CD4-positive, alpha-beta T cell (primary cell): ENCODE measurements around the gene NUBPL. TPM values are rescaled to one million over a fixed set of nuclear protein-coding genes. Genes with fewer than 3 reads are reported as not detected.

ENCODE experiments used
- ATAC-seq: fragments of 200-7000 bp; cut with Tn5 transposase; one replicate; pipeline ENCODE4 v1.10.0; 2022; ENCODE audit warnings: mild to moderate bottlenecking; ENCODE audit not compliant: poor library complexity
- CTCF ChIA-PET: fragments of 350-600 bp; sonication (Branson Sonifier 250); formaldehyde crosslinking; loops from one replicate; lab custom pipeline; 2021; ENCODE audit warnings: antibody characterized with exemption, inconsistent platforms; lab: Charles Lee
- POLR2A ChIA-PET: fragments of 350-600 bp; sonication (Branson Sonifier 250); formaldehyde crosslinking; loops from one replicate; lab custom pipeline; 2021; ENCODE audit warnings: antibody characterized with exemption, inconsistent platforms; lab: Charles Lee
- DNase-seq, 14 experiments: peaks; one replicate each; pipeline ENCODE4 v3.0.0-alpha.2; 2013 to 2020; ENCODE audit warnings: mixed read lengths in 2 of 14
- H3K27ac ChIP-seq, 2 donors: one replicate each; pipeline versions ENCODE4 v1.5.1 to v1.7.0; 2013; ENCODE audit warnings: low read length in 2 of 2, low read depth in 1 of 2, mild to moderate bottlenecking in 1 of 2
- H3K27me3 ChIP-seq, 2 experiments: 1 replicate in 1 of 2; 2 replicates in 1 of 2; pipeline versions ENCODE4 v1.6.1 to v1.7.0; 2013; ENCODE audit warnings: low read length in 2 of 2, control low read depth in 1 of 2, mild to moderate bottlenecking in 1 of 2, moderate library complexity in 1 of 2; ENCODE audit not compliant: insufficient read depth in 2 of 2, control insufficient read depth in 1 of 2
- H3K36me3 ChIP-seq: one replicate; pipeline ENCODE4 v1.6.1; 2013; ENCODE audit warnings: low read length, control low read depth; ENCODE audit not compliant: insufficient read depth
- H3K4me1 ChIP-seq: one replicate; pipeline ENCODE4 v1.6.1; 2013; ENCODE audit warnings: low read length, control low read depth; ENCODE audit not compliant: insufficient read depth
- H3K4me3 ChIP-seq: one replicate; pipeline ENCODE4 v1.5.1; 2013; ENCODE audit warnings: mild to moderate bottlenecking, low read length, moderate library complexity
- H3K9me3 ChIP-seq, 2 experiments: 1 replicate in 1 of 2; 2 replicates in 1 of 2; pipeline versions ENCODE4 v1.6.1 to v1.7.0; 2013; ENCODE audit warnings: low read length in 2 of 2, mild to moderate bottlenecking in 2 of 2, control low read depth in 1 of 2, moderate library complexity in 1 of 2; ENCODE audit not compliant: control insufficient read depth in 1 of 2, insufficient read depth in 1 of 2
- H3K27ac Mint-ChIP-seq: one replicate; pipeline ENCODE4 v1.8.0; 2020; ENCODE audit warnings: mixed read lengths
- H3K27me3 Mint-ChIP-seq: one replicate; pipeline ENCODE4 v1.8.0; 2021; ENCODE audit warnings: mixed read lengths
- H3K36me3 Mint-ChIP-seq: one replicate; pipeline ENCODE4 v1.8.0; 2021; ENCODE audit warnings: low read depth, mixed read lengths
- H3K4me1 Mint-ChIP-seq: one replicate; pipeline ENCODE4 v1.8.0; 2021; ENCODE audit warnings: low read depth, mixed read lengths
- H3K4me3 Mint-ChIP-seq: one replicate; pipeline ENCODE4 v1.8.0; 2020; ENCODE audit warnings: mild to moderate bottlenecking, mixed read lengths
- H3K9me3 Mint-ChIP-seq: one replicate; pipeline ENCODE4 v1.8.0; 2020; ENCODE audit warnings: mixed read lengths
- intact Hi-C, 2 experiments: fragments of 100-400 bp; cut with DNase I in 1 of 2; cut with micrococcal nuclease in 1 of 2; formaldehyde crosslinking; loops; one replicate each; pipeline versions ENCODE4 v1.15.1 to v1.9.0; 2023 to 2025; cut with DNase I, micrococcal nuclease
- total RNA-seq, 174 experiments: library from RNA in 2 of 174; stranded (reverse) in 2 of 174; gene quantifications; one replicate each; pipeline ENCODE4 v1.2.3 and lab custom pipeline; 2021 to 2026
- TF ChIP-seq, protein P1 (sequence below): fragments of 200-600 bp; IDR thresholded peaks from one replicate; pipeline ENCODE4 v1.8.0; 2022; ENCODE audit warnings: antibody characterized with exemption, mild to moderate bottlenecking

Gene NUBPL
- total RNA-seq, 2 experiments from 2014 or later: 7.2 to 8.2 TPM

DNA sequence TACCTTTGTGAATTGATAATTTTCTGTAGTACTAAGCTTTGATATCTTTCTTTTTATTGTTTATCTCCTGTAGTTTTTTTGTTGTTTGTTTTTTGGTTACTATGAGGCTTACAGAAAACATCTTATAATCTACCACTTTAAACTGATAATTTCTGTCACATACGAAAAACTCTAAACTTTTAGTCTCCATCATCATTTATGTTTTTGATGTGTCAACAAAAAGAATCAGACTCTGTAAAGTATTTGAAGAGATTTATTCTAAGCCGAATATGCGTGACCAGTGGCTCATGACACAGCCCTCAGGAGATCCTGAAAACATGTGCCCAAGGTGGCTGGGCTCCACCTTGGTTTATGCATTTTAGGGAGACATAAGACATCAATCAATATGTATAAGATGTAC is 348.8 kb downstream of the NUBPL start:
- ChIA-PET POLR2A (no interaction called here), CTCF (no interaction called here)
- Histone ChIP-seq H3K4me1 (no peaks in the 10 kb centered on the region), H3K4me3 (no peak overlapping the region), H3K27me3 (no peaks in the 10 kb centered on the region), H3K36me3 (no peaks in the 10 kb centered on the region), H3K27ac (no peak overlapping the region), H3K9me3 (peaks cover 16 to 18% of the 10 kb centered on the region in 2 experiments)
- peaks cover 5% of the 10 kb centered on the region for H3K9me3 Mint-ChIP-seq
- DNase-seq: no peak
- TF ChIP-seq, protein P1, sequence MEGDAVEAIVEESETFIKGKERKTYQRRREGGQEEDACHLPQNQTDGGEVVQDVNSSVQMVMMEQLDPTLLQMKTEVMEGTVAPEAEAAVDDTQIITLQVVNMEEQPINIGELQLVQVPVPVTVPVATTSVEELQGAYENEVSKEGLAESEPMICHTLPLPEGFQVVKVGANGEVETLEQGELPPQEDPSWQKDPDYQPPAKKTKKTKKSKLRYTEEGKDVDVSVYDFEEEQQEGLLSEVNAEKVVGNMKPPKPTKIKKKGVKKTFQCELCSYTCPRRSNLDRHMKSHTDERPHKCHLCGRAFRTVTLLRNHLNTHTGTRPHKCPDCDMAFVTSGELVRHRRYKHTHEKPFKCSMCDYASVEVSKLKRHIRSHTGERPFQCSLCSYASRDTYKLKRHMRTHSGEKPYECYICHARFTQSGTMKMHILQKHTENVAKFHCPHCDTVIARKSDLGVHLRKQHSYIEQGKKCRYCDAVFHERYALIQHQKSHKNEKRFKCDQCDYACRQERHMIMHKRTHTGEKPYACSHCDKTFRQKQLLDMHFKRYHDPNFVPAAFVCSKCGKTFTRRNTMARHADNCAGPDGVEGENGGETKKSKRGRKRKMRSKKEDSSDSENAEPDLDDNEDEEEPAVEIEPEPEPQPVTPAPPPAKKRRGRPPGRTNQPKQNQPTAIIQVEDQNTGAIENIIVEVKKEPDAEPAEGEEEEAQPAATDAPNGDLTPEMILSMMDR: no peak
- H3K27ac Mint-ChIP-seq: no peak overlapping the region
- H3K4me3 Mint-ChIP-seq: no peak overlapping the region
- ATAC-seq: no peak
- intact Hi-C loops: no loop called here
- H3K36me3 Mint-ChIP-seq: no peaks in the 10 kb centered on the region
- H3K4me1 Mint-ChIP-seq: no peaks in the 10 kb centered on the region
- H3K27me3 Mint-ChIP-seq: no peaks in the 10 kb centered on the region

Other genes starting within 250 kb of the NUBPL start
- 1 to 10 TPM; 5.2 to 5.5 TPM for gene HEATR5A, start 140.9 kb upstream of the NUBPL start, total RNA-seq
- gene DTD2, start 103.9 kb upstream of the NUBPL start, total RNA-seq: 1 to 10 TPM; 4.6 to 5.7 TPM
- not detected for gene GPR33, start 73.4 kb upstream of the NUBPL start, total RNA-seq